Fibroblast of the conjunctiva (primary cell): ENCODE results near the gene PCDHGC4.

Source experiments
- DNase-seq: peaks from one replicate; pipeline ENCODE4 v3.0.0-alpha.2; 2010; ENCODE audit warnings: low read depth

PCDHGC4 gene

DNA sequence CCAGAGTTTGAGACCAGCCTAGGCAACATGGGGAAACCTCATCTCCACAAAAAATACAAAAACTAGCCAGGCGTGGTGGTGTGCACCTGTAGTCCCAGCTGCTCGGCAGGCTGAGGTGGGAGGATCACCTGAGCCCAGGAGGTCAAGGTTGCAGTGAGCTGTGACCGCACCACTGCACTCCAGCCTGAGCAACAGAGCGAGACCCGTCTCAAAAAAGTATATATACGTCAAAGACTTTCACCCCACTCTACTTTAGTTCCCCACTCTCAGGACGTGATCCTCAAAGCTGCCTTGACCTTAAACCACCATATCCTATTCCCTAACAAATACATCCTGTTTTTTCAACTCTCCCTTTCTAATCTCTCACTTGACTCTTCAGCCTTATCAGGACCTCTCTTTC is 45.0 kb downstream of the PCDHGC4 start:
- no peak for DNase-seq

DNA sequence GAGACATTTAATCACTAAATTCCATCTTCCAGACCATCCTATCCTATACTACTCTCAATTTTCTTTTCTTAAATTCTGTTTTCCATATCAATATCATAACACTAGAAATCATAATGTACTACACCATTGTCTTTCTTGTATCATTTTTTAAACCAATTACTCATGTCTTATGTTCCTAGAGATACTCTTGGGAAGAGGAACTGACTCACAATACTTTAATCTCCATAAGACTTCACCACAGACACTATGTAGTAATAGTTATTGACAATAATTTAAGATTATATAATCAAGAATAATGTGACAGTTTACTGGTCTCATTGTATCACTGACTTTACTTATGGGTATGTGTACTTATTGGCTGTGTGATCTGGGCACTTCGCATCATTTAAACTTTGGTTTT is 47.9 kb downstream of the PCDHGC4 start:
- DNase-seq: no peak

- DNase-seq: no peak
These were observed 49.1 kb downstream of the PCDHGC4 start for GRCh38 chr5:141533897-141534296.

- DNase-seq: no peak
These were observed 49.8 kb downstream of the PCDHGC4 start for GRCh38 chr5:141534492-141535213.
